ENCODE measurements around the gene C2orf72.
"Not testable (repeated sequence)": the region's sequence is repeated elsewhere in the genome, so short reads cannot be mapped to it uniquely, and the experiment has no call there.

Gene C2orf72

DNA sequence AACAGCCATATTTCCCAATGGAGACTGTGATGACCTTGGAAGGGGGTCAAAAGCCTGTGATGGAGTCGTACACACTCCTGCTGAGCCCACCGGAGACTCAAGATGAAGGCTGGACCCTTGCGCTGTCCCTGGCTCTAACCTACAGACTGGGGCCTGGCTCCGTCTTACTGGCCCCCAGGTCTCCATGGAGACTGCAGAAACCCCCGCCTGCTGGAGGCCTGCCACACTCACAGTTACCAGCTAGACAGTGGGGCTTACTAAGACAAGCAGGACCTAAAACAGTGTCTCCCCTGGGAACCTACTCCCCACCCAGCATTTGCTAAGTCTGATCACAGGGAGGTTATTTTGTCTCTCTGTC is 9.6 kb downstream of the C2orf72 start:
- DNase-seq (ENCODE audit: low read depth): no peak

DNA sequence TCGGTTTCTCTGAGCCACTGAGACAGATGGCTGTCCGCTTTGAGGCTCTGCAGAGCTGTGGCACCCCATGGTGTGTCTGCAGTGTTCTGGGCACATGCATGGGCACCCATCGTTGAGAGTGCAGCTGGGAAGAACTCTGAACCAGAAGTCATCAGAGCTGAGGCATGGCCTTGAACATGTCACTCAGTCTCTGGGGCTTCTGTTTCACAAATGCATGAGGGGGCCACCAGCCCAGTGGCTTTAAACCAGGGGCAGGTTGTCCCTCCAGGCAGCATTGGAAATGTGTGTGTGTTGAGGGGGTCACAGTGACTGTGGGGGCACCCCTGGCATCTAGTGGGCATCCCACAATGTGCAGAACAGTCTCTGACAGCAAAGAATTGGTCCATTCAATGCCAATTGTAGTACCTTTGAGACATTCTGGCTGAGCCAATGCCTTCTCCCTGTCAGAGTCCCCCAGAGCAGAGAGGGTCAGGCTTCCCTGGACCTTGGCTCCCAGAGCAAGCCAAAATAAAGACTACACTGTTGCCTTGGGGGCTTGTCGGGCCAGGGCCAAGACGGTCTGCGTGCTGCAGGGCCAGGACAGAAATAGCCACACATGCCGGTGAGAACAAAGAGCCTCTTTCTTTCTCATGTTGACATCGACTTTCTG is 10.1 kb downstream of the C2orf72 start:
- DNase-seq (ENCODE audit: low read depth): no peak

GRCh38 chr2:231047923-231048915 is 10.9 kb downstream of the C2orf72 start:
- DNase-seq (ENCODE audit: low read depth): no peak

DNA sequence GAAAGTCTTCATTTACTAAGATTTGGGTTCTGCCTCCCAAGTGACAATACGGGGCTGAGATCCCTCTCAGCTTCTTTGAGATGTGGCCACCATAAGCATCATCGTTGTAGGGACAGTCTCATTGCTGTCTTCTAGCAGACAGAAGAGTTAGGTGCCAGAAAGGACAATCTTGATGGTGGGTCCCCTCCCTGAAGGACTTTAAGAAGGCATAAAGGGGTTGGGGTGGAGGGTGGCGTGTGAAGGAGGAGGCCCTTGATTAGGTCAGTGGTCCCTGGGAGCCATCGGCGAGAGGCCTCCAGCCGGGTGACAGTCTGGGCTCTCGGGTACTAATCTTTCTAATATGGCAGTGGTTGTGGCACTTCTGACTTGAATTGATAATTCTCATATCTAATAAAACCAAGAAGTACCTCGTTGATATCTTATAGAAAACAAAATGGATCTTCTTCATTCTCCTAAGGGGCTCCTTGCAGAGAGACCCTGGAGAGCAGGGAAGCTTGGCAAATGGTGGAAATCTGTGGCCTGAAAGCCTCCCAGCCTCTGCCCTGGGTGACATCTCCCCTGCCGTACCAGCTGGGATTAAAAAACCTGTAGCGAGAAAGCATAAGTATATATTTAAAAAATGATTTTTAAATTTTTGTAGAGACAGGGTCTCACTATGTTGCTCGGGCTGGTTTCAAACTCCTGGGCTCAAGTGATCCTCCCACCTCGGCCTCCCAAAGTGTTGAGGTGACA is 12.1 kb downstream of the C2orf72 start:
- no peak for DNase-seq (ENCODE audit: low read depth)

DNA sequence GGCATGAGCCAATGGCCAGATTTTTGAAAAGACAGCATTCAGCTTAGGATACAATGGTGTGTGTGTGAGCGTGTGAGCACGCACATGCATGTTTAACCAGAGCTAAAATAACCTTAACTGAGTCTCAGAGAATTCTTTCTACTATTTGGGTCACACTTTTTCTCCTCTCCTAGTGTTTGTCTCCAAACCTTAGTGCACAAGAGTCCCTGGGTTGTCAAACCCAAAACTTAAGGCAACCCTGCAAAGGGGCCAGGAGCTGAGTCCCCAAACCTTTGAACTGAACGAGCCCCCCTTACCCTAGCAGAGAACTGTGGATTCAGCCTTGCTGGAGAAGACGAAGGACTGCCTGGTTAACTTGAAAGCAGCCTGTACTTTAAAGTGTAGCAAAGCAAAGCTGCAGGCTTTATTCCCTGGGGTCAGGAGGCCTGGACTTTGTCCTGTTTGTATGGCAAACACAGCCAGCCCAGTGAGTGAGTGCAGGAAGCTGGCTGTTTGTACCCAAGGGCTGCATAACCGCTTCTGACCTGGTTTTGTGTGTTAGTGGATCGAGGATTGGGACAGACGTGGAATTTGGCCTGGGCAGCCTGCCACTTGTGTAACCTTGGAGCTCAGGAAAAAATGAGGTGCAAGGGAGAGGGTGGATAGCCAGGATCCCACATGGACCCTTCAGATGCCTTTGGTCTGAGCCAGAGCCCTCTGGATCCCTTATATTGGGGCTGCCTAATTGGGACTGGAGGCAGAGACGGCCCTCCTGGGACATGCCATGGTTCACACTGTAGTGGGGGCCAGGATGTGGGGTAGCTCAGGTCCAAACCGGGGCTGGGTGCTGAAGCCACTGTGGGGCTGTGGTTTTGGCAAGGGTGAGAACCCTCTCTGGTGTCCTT is 12.9 kb downstream of the C2orf72 start:
- DNase-seq (ENCODE audit: low read depth): no peak

- DNase-seq (ENCODE audit: low read depth): no peak
Measured at GRCh38 chr2:231051116-231051515, 13.8 kb downstream of the C2orf72 start.

GRCh38 chr2:231052494-231053451 is 15.4 kb downstream of the C2orf72 start:
- DNase-seq (ENCODE audit: low read depth): peak; percentile 82

DNA sequence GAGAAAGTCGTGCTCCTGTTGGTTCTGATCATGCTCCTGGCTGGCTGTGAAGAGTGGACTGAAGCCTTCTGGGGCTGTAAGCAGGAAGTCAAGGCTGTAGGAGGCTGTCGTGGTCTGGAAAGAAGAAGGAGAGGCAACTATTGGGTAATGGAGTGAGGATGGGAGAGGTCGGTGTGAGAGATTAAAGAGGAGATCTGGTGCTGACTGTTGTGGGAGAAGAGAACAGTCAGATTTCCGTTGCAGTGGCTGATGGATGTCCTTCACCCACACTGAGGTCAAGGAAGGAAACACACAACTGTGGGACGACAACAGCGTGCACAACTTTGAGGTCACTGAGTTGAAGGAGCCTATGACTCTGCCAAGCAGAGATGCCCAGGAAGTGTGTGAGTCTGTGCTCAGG is 16.5 kb downstream of the C2orf72 start:
- DNase-seq (ENCODE audit: low read depth): no peak

DNA sequence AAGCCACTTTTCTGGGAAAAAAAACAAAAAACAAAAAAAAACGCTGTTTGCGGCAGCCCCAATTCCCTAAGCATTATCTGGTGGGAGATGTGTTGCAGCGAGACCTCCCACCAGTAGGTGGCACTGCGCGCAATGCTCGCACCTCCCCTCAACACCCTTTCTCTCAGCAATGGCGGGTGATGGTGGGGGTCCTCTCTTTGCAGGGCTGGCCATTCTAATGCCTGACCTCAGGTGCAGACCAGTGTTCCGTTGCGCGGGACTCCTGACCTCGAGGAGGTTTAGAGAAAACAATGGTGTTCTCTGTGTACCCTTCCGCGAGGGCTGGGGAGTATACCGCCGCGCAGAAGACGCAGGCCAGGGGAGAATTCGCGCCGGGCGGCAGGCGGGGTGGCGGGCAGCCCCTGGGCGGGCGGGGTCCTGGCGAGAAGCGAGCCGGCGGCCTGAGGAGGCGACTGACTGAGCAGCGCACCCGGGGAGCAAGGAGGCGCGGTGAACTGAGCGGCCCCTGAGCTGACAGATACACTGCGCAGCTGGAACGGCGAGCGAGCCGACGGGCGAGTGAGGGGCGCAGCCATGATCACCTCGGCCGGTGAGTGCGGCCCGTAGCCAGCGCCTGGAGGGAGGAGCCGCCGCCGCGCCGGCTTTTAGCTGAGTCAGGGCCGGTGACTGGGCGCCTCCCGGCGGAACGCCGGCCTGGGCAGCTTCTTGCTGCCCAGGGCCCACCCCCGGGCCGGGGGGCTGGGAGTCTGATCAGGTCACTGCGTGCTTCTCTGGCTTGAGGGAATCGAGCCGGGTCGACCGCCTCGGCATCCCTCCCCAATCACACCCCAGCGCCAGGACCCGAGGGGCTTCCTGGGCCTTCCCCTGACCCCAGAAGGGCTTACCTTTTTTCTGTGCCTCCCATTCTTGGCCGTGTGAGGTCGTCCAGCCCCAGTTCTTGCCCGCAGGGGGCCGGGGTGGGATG is 19.4 kb downstream of the C2orf72 start, which contains the start of gene PSMD1:
PSMD1 (plus strand) TSS at position 415 of the 964 bp plus-strand sequence; CDS start at position 574, 159 bp downstream.
- peak; percentile 90 for DNase-seq (ENCODE audit: low read depth)

DNA sequence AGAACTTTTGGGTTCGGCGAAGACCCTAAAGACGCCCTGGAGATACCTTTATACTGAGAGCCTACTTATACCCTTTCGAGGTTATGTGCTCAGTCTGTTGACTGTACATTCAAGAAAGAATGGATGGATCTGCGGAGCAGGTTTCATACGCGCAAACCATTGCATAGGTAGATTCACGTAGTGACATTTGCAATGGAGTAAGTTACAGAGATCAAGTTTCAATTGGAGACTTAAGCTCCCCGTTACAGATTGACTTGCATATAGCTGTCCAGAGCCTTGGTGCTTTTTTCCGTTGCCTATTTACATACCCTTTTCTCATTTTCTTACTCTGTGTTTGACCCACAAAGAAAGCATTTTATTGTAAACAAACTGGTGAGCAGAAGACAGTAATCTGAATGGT is 20.3 kb downstream of the C2orf72 start:
- DNase-seq (ENCODE audit: low read depth): peak; percentile 61

DNA sequence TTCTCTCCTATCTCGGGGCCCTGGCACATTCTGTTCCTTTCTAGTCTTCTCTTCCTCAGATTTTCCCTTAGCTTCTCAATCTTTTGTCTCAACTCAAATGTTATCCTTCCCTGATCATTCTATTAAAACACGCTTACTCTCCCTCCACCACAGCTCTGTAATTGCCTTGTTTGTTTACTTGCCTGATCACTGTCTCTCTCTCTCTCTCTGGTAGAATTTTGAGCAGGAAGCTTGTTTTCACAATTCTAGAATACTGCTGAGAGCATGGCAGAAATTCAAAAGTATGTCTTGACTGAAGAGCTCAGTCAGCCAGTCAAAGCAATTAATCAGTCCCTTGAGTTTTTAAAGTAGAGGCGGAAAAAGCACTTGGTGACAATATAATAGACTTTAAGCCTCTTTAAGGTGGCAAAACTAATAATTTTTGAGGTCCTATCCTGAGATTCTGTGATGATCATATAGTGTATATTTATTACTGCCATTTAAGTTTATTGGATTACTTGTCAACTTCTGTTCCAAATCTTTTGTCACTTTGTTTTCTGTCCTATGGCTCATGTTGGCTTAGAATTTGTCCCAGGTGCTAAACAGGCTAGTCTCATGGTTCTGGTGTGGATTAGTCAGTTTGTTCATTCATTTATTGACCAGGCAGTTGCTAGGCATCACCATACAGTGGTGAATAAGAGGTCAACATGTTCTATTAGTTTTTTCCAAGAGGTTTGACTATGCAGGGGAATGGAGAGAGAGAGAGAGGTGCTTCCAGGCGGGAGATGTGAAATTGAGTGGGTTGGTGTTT is 21.6 kb downstream of the C2orf72 start:
- DNase-seq (ENCODE audit: low read depth): peak; percentile 42

DNA sequence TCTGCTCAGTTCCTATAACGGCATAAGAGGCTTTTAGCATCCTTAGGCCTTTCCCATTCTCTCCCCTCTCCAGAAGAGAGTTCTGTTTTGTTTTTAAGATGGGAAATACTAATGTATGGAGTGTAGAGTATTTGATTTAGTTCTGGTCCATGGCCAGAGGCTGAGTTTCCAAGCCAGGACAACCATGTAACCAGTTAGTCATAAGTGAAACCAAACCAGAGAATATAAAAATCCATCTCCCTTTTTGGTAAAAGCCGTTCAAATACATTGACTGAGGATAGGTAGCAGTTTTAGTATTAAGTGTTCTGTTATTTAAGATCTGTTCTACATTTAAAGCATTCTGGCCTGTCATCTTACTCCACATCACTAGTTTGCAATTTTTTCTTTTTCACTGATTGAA is 22.4 kb downstream of the C2orf72 start:
- DNase-seq (ENCODE audit: low read depth): peak; percentile 32

GRCh38 chr2:231062776-231063175 is 25.5 kb downstream of the C2orf72 start:
- no peak for DNase-seq (ENCODE audit: low read depth)

DNA sequence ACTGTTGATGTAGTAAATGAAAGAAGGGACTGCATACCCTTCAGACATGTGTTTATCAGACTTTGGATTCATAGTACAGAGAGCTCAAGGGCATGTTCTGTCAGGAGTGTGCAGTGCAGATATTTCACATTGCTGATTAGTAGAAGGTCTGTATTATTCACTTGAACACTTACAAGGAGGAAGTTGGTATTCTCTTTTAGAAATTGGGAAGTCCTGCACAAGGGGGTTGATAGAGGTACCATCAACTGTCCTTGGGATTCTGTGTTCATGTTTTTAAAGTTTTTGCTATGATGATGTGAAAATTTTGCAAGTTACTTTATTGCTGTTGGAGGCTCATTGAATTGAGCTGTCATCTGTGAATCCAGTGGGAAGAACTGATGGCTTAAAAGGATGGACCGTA is 26.0 kb downstream of the C2orf72 start:
- DNase-seq (ENCODE audit: low read depth): no peak

DNA sequence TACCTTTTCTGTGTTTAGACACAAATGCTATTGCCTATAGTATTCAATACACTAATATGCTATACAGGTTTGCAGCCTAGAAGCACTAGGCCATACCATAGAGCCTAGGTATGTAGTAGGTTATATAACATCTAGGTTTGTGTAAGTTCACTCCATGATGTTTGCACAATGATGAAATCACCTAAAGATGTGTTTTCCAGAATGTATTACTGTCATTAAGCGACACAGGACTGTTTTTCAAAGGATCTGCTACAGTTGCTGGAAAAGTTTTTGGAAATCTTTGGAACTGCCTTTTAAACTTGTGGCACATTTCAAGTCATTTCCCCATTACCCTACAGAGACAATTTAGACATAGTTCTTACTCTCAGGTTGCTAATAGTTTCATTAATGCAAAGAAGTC is 28.6 kb downstream of the C2orf72 start:
- DNase-seq (ENCODE audit: low read depth): no peak

DNA sequence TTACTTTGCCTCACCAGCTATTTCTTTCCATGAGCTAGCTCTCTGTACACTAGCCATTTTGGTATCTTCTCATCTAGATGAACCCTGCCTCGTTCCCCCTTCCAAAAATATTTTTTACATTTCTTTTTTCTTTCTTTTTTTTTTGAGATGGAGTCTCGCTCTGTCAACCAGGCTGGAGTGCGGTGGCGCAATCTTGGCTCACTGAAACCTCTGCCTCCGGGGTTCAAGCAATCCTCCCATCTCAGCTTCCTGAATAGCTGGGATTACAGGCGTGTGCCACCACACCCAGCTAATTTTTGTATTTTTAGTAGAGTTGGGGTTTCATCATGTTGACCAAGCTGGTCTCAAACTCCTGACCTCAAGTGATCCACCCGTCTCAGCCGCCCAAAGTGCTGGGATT is 30.2 kb downstream of the C2orf72 start:
- not testable (repeated sequence) for DNase-seq (ENCODE audit: low read depth)

- DNase-seq (ENCODE audit: low read depth): peak; percentile 85
Measured at GRCh38 chr2:231068525-231069222, 31.4 kb downstream of the C2orf72 start.
